HCT116 (cell line): ENCODE measurements around the gene RAB5A. TPM values are rescaled to one million over a fixed set of nuclear protein-coding genes. Genes with fewer than 3 reads are reported as not detected.

Source experiments
- ATAC-seq: fragments of 200-7000 bp; cut with Tn5 transposase; 2 replicates; pipeline ENCODE4 v1.9.1; 2020; ENCODE audit warnings: mild to moderate bottlenecking, moderate library complexity
- BruUV-seq: library from RNA; stranded (reverse); fragments of 400-500 nt; replicated peaks from 2 replicates; lab custom pipeline; 2021; lab: Mats Ljungman, UMichigan
- CTCF ChIA-PET: fragments of 300-600 bp; sonication (Branson Sonifier 250); formaldehyde crosslinking; loops from one replicate; lab custom pipeline; 2021; ENCODE audit warnings: antibody characterized with exemption; lab: Charles Lee
- POLR2A ChIA-PET: fragments of 300-600, 350-600 bp; sonication (Branson Sonifier 250); formaldehyde crosslinking; loops from one replicate; lab custom pipeline; 2021; ENCODE audit warnings: antibody characterized with exemption; lab: Charles Lee
- RAD21 ChIA-PET, 2 experiments: fragments of 300-600 bp; sonication (Branson Sonifier 250); formaldehyde crosslinking; loops; one replicate each; lab custom pipeline; 2023; ENCODE audit warnings: low total read pairs in 2 of 2; ENCODE audit not compliant: uncharacterized antibody in 2 of 2, unreplicated experiment in 2 of 2, low non-redundant PET in 1 of 2; lab: Charles Lee
- DNase-seq: peaks from one replicate; pipeline ENCODE4 v3.0.0-alpha.2; 2010; ENCODE audit warnings: low read depth, low spot score
- H2AFZ ChIP-seq: fragments of 200-600 bp; shearing (Covaris generic), sonication (generic); 2 replicates; pipeline ENCODE4 v1.6.1; 2017; ENCODE audit warnings: low read depth, mixed run types, mixed read lengths, antibody characterized with exemption, low read length; ENCODE audit not compliant: poor library complexity, severe bottlenecking
- H3K27ac ChIP-seq: 2 replicates; pipeline ENCODE4 v1.5.1; 2012; ENCODE audit warnings: low read depth, low read length
- H3K27me3 ChIP-seq: fragments of 200-600 bp; sonication (generic); 2 replicates; pipeline ENCODE4 v1.6.1; 2016; ENCODE audit warnings: mixed run types, low read length, mixed read lengths; ENCODE audit not compliant: insufficient read depth
- H3K36me3 ChIP-seq, 2 experiments: fragments of 200-500 bp in 1 of 2; fragments of 200-600 bp in 1 of 2; sonication (Bioruptor generic) in 1 of 2; sonication (generic) in 1 of 2; 2 replicates each; pipeline versions ENCODE4 v1.5.1 to v1.6.1; 2014 to 2016; ENCODE audit warnings: low read length in 2 of 2, inconsistent platforms in 1 of 2, mixed read lengths in 1 of 2, mixed run types in 1 of 2; ENCODE audit not compliant: insufficient read depth in 2 of 2, control insufficient read depth in 1 of 2
- H3K4me1 ChIP-seq, 2 experiments: fragments of 200-600 bp in 1 of 2; sonication (generic) in 1 of 2; 2 replicates each; pipeline versions ENCODE4 v1.5.1 to v1.6.1; 2012 to 2017; ENCODE audit warnings: low read length in 2 of 2, inconsistent platforms in 1 of 2, mild to moderate bottlenecking in 1 of 2, mixed read lengths in 1 of 2, mixed run types in 1 of 2, moderate library complexity in 1 of 2; ENCODE audit not compliant: insufficient read depth in 2 of 2, control insufficient read depth in 1 of 2
- H3K4me2 ChIP-seq: fragments of 200-600 bp; sonication (generic); 2 replicates; pipeline ENCODE4 v1.6.1; 2017; ENCODE audit warnings: mixed run types, low read length, mixed read lengths
- H3K4me3 ChIP-seq, 2 experiments: fragments of 200-600 bp in 1 of 2; sonication (generic) in 1 of 2; replicated peaks in 1 of 2; 2 replicates each; pipeline ENCODE4 v1.5.1; 2011 to 2016; ENCODE audit warnings: low read length in 2 of 2, control low read depth in 1 of 2, low read depth in 1 of 2, mild to moderate bottlenecking in 1 of 2, mixed read lengths in 1 of 2, mixed run types in 1 of 2
- H3K79me2 ChIP-seq: fragments of 200-600 bp; sonication (generic); 2 replicates; pipeline ENCODE4 v1.6.1; 2017; ENCODE audit warnings: mild to moderate bottlenecking, mixed run types, low read length, moderate library complexity, mixed read lengths; ENCODE audit not compliant: insufficient read depth
- H3K9ac ChIP-seq: fragments of 200-600 bp; sonication (generic); 2 replicates; pipeline ENCODE4 v1.6.1; 2016; ENCODE audit warnings: low read length, mixed read lengths
- H3K9me2 ChIP-seq: fragments of 200-600 bp; sonication (generic), shearing (Covaris generic); 2 replicates; pipeline ENCODE4 v1.6.1; 2017; ENCODE audit warnings: mixed run types, mild to moderate bottlenecking, moderate library complexity; ENCODE audit not compliant: insufficient read depth
- H3K9me3 ChIP-seq, 2 experiments: fragments of 200-500 bp in 1 of 2; fragments of 200-600 bp in 1 of 2; sonication (Bioruptor generic) in 1 of 2; sonication (generic) in 1 of 2; 2 replicates each; pipeline ENCODE4 v1.6.1; 2014 to 2017; ENCODE audit warnings: low read length in 2 of 2, mixed read lengths in 2 of 2, inconsistent platforms in 1 of 2, low read depth in 1 of 2, mild to moderate bottlenecking in 1 of 2, mixed run types in 1 of 2, moderate library complexity in 1 of 2; ENCODE audit not compliant: control insufficient read depth in 1 of 2, insufficient read depth in 1 of 2
- H4K20me1 ChIP-seq: fragments of 200-600 bp; sonication (generic), shearing (Covaris generic); 2 replicates; pipeline ENCODE4 v1.6.1; 2017; ENCODE audit warnings: mixed run types, mild to moderate bottlenecking, moderate library complexity; ENCODE audit not compliant: insufficient read depth
- ATF3 ChIP-seq: IDR thresholded peaks from 2 replicates; pipeline ENCODE4 v1.6.1; 2012
- EGR1 ChIP-seq: IDR thresholded peaks from 2 replicates; pipeline ENCODE4 v1.6.1; 2012; ENCODE audit warnings: low read depth
- ELF1 ChIP-seq: IDR thresholded peaks from 2 replicates; pipeline ENCODE4 v1.6.1; 2012; ENCODE audit warnings: low read depth, borderline replicate concordance
- EZH2phosphoT487 ChIP-seq: fragments of 200-600 bp; IDR thresholded peaks from 2 replicates; pipeline ENCODE4 v1.6.1; 2018; ENCODE audit warnings: antibody characterized with exemption, borderline replicate concordance
- JUND ChIP-seq: IDR thresholded peaks from 2 replicates; pipeline ENCODE4 v1.6.1; 2012
- MAX ChIP-seq: IDR thresholded peaks from 2 replicates; pipeline ENCODE4 v1.6.1; 2012
- POLR2A ChIP-seq: IDR thresholded peaks from 2 replicates; pipeline ENCODE4 v1.7.0; 2011; ENCODE audit warnings: borderline replicate concordance; ENCODE audit not compliant: insufficient read depth, insufficient read length; ENCODE audit errors: extremely low read depth
- RAD21 ChIP-seq: IDR thresholded peaks from 2 replicates; pipeline ENCODE4 v1.6.1; 2012; ENCODE audit warnings: low read depth, mild to moderate bottlenecking
- intact Hi-C: fragments of 100-400 bp; cut with micrococcal nuclease; formaldehyde crosslinking; loops from 2 replicates; pipeline ENCODE4 v1.10.0; 2022
- total RNA-seq: library from RNA; stranded (reverse); gene quantifications from one replicate; pipeline ENCODE4 v1.2.1, GENCODE V29; 2021; ENCODE audit not compliant: unreplicated experiment

Gene RAB5A
- total RNA-seq, 1 experiment from 2014 or later: 45.0 TPM

DNA sequence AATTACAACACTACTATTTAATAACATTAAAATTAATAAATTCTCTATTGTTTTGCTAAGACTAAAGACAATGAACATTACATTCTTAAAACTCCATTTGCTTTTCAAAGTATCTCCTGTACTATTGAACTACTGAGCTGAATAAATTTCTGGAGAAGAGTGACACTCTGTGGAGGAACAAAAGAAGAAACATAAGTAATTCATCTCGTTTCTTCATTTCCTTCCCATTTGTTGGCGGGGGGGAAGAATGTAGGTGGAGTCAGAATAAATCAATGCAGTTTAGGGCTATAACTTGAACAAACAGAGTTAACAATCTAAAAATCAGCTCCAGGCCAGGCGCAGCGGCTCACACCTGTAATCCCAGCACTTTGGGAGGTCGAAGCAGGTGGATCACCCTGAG lies 45.6 kb upstream of the RAB5A start:
- Histone ChIP-seq H3K9me3 (no peaks in the 10 kb centered on the region), H4K20me1 (no peaks in the 10 kb centered on the region), H3K9ac (no peak overlapping the region), H3K27me3 (no peaks in the 10 kb centered on the region), H2AFZ (peak overlapping the region; percentile 45), H3K4me1 (no peaks in the 10 kb centered on the region), H3K4me2 (no peak overlapping the region), H3K4me3 (no peak overlapping the region), H3K9me2 (no peaks in the 10 kb centered on the region), H3K27ac (no peak overlapping the region), H3K79me2 (no peaks in the 10 kb centered on the region), H3K36me3 (no peaks in the 10 kb centered on the region)
- no TSS peak for BruUV-seq
- intact Hi-C loops: no loop called here
- ATAC-seq (no peak), DNase-seq (no peak)
- ChIA-PET POLR2A (no interaction called here), CTCF (no interaction called here), RAD21 (no interaction called here)
- TF ChIP-seq RAD21 (0 out of 2 replicates have a peak, but pooled peaks have one; percentile 3), JUND (no peak)

DNA sequence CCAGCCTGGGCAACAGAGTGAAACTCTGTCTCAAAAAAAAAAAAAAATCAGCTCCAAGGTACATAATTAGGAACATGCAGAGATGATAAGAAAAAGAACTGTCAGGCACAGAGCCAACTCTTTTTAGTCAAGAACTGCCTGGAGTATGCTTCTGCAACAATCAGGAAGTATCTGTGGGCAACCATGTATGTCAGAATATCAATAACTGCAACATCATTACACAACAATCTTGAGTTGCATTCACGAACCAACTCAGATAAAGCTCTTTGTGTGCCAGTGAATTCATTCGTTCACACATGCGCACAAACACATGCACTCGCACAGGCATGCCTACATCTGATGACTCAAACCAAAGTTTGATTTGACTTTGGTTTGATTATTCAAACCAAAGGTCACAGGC lies 45.0 kb upstream of the RAB5A start:
- no peak overlapping the region for H3K4me2 ChIP-seq
- no peak overlapping the region for H3K4me3 ChIP-seq
- no peak overlapping the region for H3K27ac ChIP-seq
- ChIA-PET CTCF (no interaction called here), RAD21 (no interaction called here), POLR2A (no interaction called here)
- no peaks in the 10 kb centered on the region for H3K36me3 ChIP-seq
- no TSS peak for BruUV-seq
- H3K79me2 ChIP-seq: no peaks in the 10 kb centered on the region
- no peaks in the 10 kb centered on the region for H3K9me2 ChIP-seq
- H4K20me1 ChIP-seq: no peaks in the 10 kb centered on the region
- intact Hi-C loops: no loop called here
- no peak for DNase-seq
- TF ChIP-seq POLR2A (no peak), ATF3 (no peak), EZH2phosphoT487 (no peak), ELF1 (no peak), EGR1 (no peak), MAX (no peak)
- H3K4me1 ChIP-seq: no peaks in the 10 kb centered on the region
- ATAC-seq: no peak
- H2AFZ ChIP-seq: no peak overlapping the region
- no peaks in the 10 kb centered on the region for H3K27me3 ChIP-seq
- H3K9ac ChIP-seq: no peak overlapping the region
- no peaks in the 10 kb centered on the region for H3K9me3 ChIP-seq
